Lower lobe of right lung (tissue), 2 donors: ENCODE measurements around the gene TACC2. TPM values are rescaled to one million over a fixed set of nuclear protein-coding genes. Genes with fewer than 3 reads are reported as not detected.

Experiments used
- ATAC-seq, 2 donors: fragments of 200-7000 bp; cut with Tn5 transposase; one replicate each; pipeline ENCODE4 v1.9.1; 2020 to 2022; ENCODE audit warnings: mild to moderate bottlenecking in 2 of 2, moderate library complexity in 2 of 2
- DNase-seq: peaks from one replicate; pipeline ENCODE4 v3.0.0-alpha.2; 2020
- H3K27ac ChIP-seq: fragments of 200-600 bp; one replicate; pipeline ENCODE4 v1.8.0; 2022
- H3K27me3 ChIP-seq: fragments of 200-600 bp; one replicate; pipeline ENCODE4 v1.8.0; 2022; ENCODE audit warnings: low read depth
- H3K36me3 ChIP-seq: fragments of 200-600 bp; one replicate; pipeline ENCODE4 v1.8.0; 2022; ENCODE audit warnings: mild to moderate bottlenecking
- H3K4me1 ChIP-seq: fragments of 200-600 bp; one replicate; pipeline ENCODE4 v1.8.0; 2022
- H3K4me3 ChIP-seq: fragments of 200-600 bp; one replicate; pipeline ENCODE4 v1.8.0; 2022; ENCODE audit warnings: mild to moderate bottlenecking
- H3K9me3 ChIP-seq: fragments of 200-600 bp; one replicate; pipeline ENCODE4 v1.8.0; 2022
- CTCF ChIP-seq: fragments of 200-600 bp; IDR thresholded peaks from one replicate; pipeline ENCODE4 v1.8.0; 2022; ENCODE audit warnings: antibody characterized with exemption, mild to moderate bottlenecking
- intact Hi-C: fragments of 100-400 bp; cut with DNase I; formaldehyde crosslinking; loops from one replicate; pipeline ENCODE4 v1.11.0; 2022
- total RNA-seq: library from RNA; stranded (reverse); fragmentation: NEBNext Ultra II Directional; extraction: Animal tissue kit (Norgen Biotek cat#: 25700); gene quantifications from one replicate; pipeline ENCODE4 v1.2.1, GENCODE V29; 2021
- donor health status: DM: no; HTN: yes; CAD: no; lungs with severe emphysema.

Gene TACC2
- total RNA-seq, 1 donor from 2014 or later: 141 TPM

DNA sequence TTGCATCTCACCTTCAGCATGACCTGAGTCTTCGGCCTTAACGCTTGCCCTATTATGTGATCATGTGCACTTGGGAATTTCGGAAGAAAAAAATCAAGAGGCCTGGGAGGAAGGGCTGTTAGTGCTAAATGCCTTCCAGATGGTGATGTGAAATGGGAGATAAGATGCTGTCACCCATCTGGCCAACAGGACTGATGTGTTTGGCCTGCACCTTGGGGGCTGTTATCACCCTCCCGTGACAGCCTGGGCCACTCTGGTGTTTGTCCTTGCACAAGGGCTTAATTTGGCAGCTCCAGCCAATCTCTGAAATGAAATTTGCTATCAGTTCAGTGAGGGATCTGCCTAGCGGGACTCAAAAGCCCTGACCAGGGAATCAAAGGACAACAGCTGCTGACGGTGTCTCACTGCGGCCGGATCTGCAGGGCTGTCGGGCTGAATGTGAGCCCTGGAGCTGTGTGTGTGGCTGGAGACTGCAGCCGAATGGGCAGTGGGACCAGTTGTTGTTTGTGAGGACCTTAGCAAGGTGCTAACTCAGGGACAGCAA, 150.7 kb downstream of the TACC2 start:
- Histone ChIP-seq H3K4me1 (peaks cover 55% of the 10 kb centered on the region), H3K36me3 (peaks cover 43% of the 10 kb centered on the region), H3K27ac (peak overlapping the region; percentile 65), H3K27me3 (no peaks in the 10 kb centered on the region), H3K9me3 (no peaks in the 10 kb centered on the region), H3K4me3 (no peak overlapping the region)
- TF ChIP-seq CTCF: no peak
- intact Hi-C loops: no loop called here
- no peak for DNase-seq
- ATAC-seq: no peak

GRCh38 chr10:122140461-122140902, 151.5 kb downstream of the TACC2 start:
- Histone ChIP-seq H3K36me3 (peaks cover 43% of the 10 kb centered on the region), H3K9me3 (no peaks in the 10 kb centered on the region), H3K27me3 (no peaks in the 10 kb centered on the region), H3K4me1 (peaks cover 55% of the 10 kb centered on the region), H3K27ac (peak overlapping the region; percentile 65), H3K4me3 (no peak overlapping the region)
- ATAC-seq (peak; percentile 2 to 12), DNase-seq (no peak)
- no peak for TF ChIP-seq CTCF
- intact Hi-C loops: no loop called here

- Histone ChIP-seq H3K36me3 (peaks cover 42% of the 10 kb centered on the region), H3K27me3 (no peaks in the 10 kb centered on the region), H3K4me3 (no peak overlapping the region), H3K9me3 (no peaks in the 10 kb centered on the region), H3K4me1 (peaks cover 55% of the 10 kb centered on the region), H3K27ac (peak overlapping the region; percentile 65)
- TF ChIP-seq CTCF: no peak
- peak; percentile 80 for DNase-seq
- ATAC-seq: peak; percentile 76 to 80
- intact Hi-C loops: no loop called here
These were observed 152.1 kb downstream of the TACC2 start for GRCh38 chr10:122140941-122141623.

DNA sequence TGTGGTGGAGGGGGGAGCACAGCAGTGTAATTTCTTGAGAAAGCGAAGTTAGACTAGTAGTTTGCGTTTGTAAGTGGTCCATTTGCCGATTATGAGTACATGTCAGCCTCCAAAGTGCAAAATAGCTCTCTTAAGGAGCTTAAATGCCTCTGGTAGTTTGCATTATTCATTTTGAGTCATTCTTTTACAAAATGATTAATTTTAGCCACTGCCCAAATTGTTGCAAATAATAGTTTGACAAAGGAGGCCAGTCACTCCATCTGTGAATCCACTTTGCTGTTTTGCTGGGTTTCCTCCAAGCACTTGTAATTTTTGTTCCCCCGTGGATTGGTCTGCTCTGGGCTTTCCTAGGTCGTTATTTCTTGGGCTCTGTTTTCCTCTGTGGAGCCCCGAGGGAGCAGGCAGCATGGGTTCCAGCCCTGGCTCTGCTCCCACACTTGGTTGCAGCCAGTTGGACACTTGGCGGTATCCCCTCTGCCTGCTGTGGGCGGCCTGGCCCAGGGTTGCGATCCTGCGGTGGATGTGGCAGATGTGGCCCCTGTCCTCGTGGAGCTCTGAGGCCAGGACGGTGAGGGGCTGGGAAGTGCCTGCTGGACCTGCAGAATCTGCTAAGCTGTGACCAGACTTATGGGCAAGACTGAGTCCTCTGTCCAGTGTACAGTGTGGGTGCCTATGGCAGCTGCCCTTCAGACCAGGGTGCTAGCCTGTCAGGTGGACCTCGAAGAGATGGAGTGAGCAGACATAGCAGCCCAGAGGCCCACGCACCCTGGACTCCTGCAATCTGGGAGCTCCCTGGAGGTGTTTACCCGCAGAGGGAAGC, 153.1 kb downstream of the TACC2 start:
- H3K27ac ChIP-seq: peak overlapping the region; percentile 21
- TF ChIP-seq CTCF: no peak
- no peaks in the 10 kb centered on the region for H3K27me3 ChIP-seq
- DNase-seq (no peak), ATAC-seq (no peak)
- no peaks in the 10 kb centered on the region for H3K9me3 ChIP-seq
- no peak overlapping the region for H3K4me3 ChIP-seq
- H3K36me3 ChIP-seq: peaks cover 46% of the 10 kb centered on the region
- intact Hi-C loops: no loop called here
- peaks cover 56% of the 10 kb centered on the region for H3K4me1 ChIP-seq

DNA sequence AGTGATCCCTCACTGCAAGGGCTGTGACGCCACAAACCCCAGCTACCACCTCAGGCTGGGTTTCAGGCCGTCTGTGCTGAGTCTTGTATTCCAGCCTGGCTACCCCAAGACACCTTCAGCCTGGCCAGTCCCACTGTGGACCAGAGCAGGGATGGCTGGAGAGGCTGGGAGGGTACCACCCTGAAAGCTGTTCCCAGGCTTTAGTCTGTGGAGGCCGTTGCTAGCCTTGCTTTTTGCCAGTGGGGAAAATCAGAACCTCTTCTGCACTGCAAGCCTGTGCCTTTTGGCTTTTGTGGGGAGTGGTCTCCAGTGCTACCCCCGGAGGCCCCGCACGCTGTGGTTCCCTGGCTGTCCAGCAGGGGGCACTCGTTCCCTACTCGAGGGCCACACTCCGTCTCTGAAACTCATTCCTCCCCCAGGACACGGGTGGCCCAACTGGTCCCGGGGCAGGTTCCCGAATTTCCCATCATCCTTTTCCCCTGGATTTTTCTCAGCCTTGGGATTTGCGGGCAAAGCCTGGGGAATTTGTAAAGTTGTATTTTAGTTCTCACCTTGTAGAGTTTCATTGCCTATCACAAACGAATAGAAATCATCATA, 153.8 kb downstream of the TACC2 start:
- Histone ChIP-seq H3K9me3 (no peaks in the 10 kb centered on the region), H3K4me1 (peaks cover 63% of the 10 kb centered on the region), H3K36me3 (peaks cover 46% of the 10 kb centered on the region), H3K27me3 (no peaks in the 10 kb centered on the region), H3K4me3 (no peak overlapping the region), H3K27ac (peak overlapping the region; percentile 21)
- peak; percentile 91 for TF ChIP-seq CTCF
- intact Hi-C loops: no loop called here
- DNase-seq (no peak), ATAC-seq (peak; percentile 34 to 47)
